ENCODE results near the gene CTNNA3. TPM values are rescaled to one million over a fixed set of nuclear protein-coding genes. Genes with fewer than 3 reads are reported as not detected.

The CTNNA3 gene
- total RNA-seq, 4 donors from 2014 or later: under 0.01 to 0.38 (median 0.27) TPM

GRCh38 chr10:67302701-67303100 lies 393.3 kb downstream of the CTNNA3 start:
- no peak for TF ChIP-seq CTCF (IDR thresholded peaks at IDR 0.05; ENCODE audit: low read depth)

GRCh38 chr10:67299761-67300160 lies 396.2 kb downstream of the CTNNA3 start:
- no peak for TF ChIP-seq CTCF (IDR thresholded peaks at IDR 0.05; ENCODE audit: low read depth)

- no peak for TF ChIP-seq CTCF (IDR thresholded peaks at IDR 0.05; ENCODE audit: low read depth)
Measured at GRCh38 chr10:67297637-67298181, 398.3 kb downstream of the CTNNA3 start.

- no peak for TF ChIP-seq CTCF (IDR thresholded peaks at IDR 0.05; ENCODE audit: low read depth)
Measured at GRCh38 chr10:67296926-67297325, 399.1 kb downstream of the CTNNA3 start.

GRCh38 chr10:67288688-67289410 lies 407.1 kb downstream of the CTNNA3 start:
- no peak for TF ChIP-seq CTCF (IDR thresholded peaks at IDR 0.05; ENCODE audit: low read depth)

- no peak for TF ChIP-seq CTCF (IDR thresholded peaks at IDR 0.05; ENCODE audit: low read depth)
Measured at GRCh38 chr10:67284589-67284988, 411.4 kb downstream of the CTNNA3 start.

GRCh38 chr10:67282871-67283270 lies 413.1 kb downstream of the CTNNA3 start:
- no peak for TF ChIP-seq CTCF (IDR thresholded peaks at IDR 0.05; ENCODE audit: low read depth)

Measured in subcutaneous adipose tissue (tissue), 4 donors.